ENCODE data around the gene RREB1.

- TF ChIP-seq CTCF (IDR thresholded peaks at IDR 0.05) = no peak
- TF ChIP-seq POLR2A (IDR thresholded peaks at IDR 0.05) = no peak
Measured at GRCh38 chr6:7062451-7063162, 45.2 kb upstream of the RREB1 start.

Measured in testis (tissue), 2 donors.